A673 (cell line): ENCODE measurements around the gene GATAD2A.

Experiments used
- EZH2 ChIP-seq: fragments of 200-600 bp; sonication (generic); IDR thresholded peaks from 2 replicates; pipeline ENCODE4 v1.6.1; 2017; ENCODE audit warnings: borderline replicate concordance, low read depth, mild to moderate bottlenecking, mixed read lengths, antibody characterized with exemption, low read length; ENCODE audit not compliant: poor library complexity, severe bottlenecking
- TF ChIP-seq, protein P1 (sequence below): fragments of 300-800, 200-600 bp; sonication (generic); conservative IDR thresholded peaks from 2 replicates; pipeline ENCODE4 v1.5.1; 2017; ENCODE audit warnings: low read depth, mild to moderate bottlenecking, antibody characterized with exemption, low read length, moderate library complexity, mixed read lengths

- TF ChIP-seq, protein P1, sequence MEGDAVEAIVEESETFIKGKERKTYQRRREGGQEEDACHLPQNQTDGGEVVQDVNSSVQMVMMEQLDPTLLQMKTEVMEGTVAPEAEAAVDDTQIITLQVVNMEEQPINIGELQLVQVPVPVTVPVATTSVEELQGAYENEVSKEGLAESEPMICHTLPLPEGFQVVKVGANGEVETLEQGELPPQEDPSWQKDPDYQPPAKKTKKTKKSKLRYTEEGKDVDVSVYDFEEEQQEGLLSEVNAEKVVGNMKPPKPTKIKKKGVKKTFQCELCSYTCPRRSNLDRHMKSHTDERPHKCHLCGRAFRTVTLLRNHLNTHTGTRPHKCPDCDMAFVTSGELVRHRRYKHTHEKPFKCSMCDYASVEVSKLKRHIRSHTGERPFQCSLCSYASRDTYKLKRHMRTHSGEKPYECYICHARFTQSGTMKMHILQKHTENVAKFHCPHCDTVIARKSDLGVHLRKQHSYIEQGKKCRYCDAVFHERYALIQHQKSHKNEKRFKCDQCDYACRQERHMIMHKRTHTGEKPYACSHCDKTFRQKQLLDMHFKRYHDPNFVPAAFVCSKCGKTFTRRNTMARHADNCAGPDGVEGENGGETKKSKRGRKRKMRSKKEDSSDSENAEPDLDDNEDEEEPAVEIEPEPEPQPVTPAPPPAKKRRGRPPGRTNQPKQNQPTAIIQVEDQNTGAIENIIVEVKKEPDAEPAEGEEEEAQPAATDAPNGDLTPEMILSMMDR = no peak
- no peak for TF ChIP-seq EZH2
These were observed 52.2 kb downstream of the GATAD2A start for GRCh38 chr19:19457671-19458070.
